Ectodermal cell (in vitro differentiated cells): ENCODE measurements around the gene LIFR. TPM values are rescaled to one million over a fixed set of nuclear protein-coding genes. Genes with fewer than 3 reads are reported as not detected.
"Not testable (repeated sequence)": the region's sequence is repeated elsewhere in the genome, so short reads cannot be mapped to it uniquely, and the experiment has no call there.

Experiments
- H3K27ac ChIP-seq: 2 replicates; pipeline ENCODE4 v1.7.0; 2013; ENCODE audit warnings: mild to moderate bottlenecking, low read depth, low read length; ENCODE audit not compliant: insufficient read depth, poor library complexity, severe bottlenecking
- H3K27me3 ChIP-seq: 2 replicates; pipeline ENCODE4 v1.7.0; 2013; ENCODE audit warnings: mild to moderate bottlenecking, low read length; ENCODE audit not compliant: insufficient read depth, control insufficient read depth, poor library complexity, severe bottlenecking
- H3K36me3 ChIP-seq: one replicate; pipeline ENCODE4 v1.7.0; 2013; ENCODE audit warnings: low read length; ENCODE audit not compliant: control insufficient read depth, insufficient read depth
- H3K4me1 ChIP-seq: one replicate; pipeline ENCODE4 v1.7.0; 2013; ENCODE audit warnings: low read length; ENCODE audit not compliant: control insufficient read depth, insufficient read depth
- H3K4me3 ChIP-seq: 2 replicates; pipeline ENCODE4 v1.7.0; 2013; ENCODE audit warnings: low read depth, low read length, control low read depth; ENCODE audit not compliant: insufficient read depth
- H3K9me3 ChIP-seq: 2 replicates; pipeline ENCODE4 v1.7.0; 2013; ENCODE audit warnings: mild to moderate bottlenecking, low read length, moderate library complexity; ENCODE audit not compliant: control insufficient read depth
- WGBS, 2 experiments: methylation state at CpG; one replicate each; pipeline ENCODE4 v1.1.7; 2013; ENCODE audit warnings: missing lambda C conversion rate in 2 of 2; 5-methylcytosine and 5-hydroxymethylcytosine counted together
- polyA plus RNA-seq, 4 experiments: library from polyadenylated mRNA; stranded (reverse); fragments of 50-300 nt; gene quantifications; one replicate each; pipeline ENCODE4 v1.2.3, GENCODE V29; 2013

LIFR gene, protein sequence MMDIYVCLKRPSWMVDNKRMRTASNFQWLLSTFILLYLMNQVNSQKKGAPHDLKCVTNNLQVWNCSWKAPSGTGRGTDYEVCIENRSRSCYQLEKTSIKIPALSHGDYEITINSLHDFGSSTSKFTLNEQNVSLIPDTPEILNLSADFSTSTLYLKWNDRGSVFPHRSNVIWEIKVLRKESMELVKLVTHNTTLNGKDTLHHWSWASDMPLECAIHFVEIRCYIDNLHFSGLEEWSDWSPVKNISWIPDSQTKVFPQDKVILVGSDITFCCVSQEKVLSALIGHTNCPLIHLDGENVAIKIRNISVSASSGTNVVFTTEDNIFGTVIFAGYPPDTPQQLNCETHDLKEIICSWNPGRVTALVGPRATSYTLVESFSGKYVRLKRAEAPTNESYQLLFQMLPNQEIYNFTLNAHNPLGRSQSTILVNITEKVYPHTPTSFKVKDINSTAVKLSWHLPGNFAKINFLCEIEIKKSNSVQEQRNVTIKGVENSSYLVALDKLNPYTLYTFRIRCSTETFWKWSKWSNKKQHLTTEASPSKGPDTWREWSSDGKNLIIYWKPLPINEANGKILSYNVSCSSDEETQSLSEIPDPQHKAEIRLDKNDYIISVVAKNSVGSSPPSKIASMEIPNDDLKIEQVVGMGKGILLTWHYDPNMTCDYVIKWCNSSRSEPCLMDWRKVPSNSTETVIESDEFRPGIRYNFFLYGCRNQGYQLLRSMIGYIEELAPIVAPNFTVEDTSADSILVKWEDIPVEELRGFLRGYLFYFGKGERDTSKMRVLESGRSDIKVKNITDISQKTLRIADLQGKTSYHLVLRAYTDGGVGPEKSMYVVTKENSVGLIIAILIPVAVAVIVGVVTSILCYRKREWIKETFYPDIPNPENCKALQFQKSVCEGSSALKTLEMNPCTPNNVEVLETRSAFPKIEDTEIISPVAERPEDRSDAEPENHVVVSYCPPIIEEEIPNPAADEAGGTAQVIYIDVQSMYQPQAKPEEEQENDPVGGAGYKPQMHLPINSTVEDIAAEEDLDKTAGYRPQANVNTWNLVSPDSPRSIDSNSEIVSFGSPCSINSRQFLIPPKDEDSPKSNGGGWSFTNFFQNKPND
- 3.0 TPM for polyA plus RNA-seq (2013, experiment 1 of 4)
- polyA plus RNA-seq (2013, experiment 2 of 4) = 3.4 TPM
- polyA plus RNA-seq (2013, experiment 3 of 4) = 5.1 TPM
- 4.3 TPM for polyA plus RNA-seq (2013, experiment 4 of 4)

DNA sequence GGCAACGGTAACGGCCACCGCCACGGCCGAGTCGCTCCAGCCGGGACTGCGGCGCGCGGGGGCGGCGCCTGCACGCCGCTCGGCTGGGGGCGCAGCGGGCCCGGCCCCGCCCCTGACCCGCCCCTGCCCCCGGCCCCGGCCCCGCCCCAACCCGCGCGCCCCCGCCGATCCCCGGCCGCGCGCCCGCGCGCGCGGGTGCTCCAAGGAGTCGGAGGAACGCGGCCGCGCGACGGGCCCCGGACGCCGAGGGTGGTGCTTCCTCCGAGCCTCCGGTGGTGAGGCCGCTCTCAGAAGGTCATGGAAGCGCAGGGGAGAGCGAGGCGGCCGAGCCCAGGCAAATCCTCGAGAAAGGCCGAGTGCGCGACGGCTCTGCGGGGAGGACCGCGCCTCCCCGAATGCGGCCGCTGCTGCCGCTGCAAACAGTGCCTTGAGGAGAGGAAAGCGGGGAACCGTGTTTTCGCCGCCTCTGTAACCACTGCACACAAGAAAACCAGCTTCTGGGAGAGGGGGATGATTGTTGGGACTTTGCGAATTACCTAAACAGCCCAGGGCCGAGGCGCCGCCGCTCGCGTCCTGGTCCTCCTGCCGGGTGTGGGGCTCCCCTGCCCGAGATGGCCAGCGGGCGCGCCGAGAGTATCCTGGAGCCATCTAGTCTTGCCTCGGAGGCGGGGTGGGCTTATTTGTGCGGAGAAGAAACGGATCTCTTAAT is at the start of gene LIFR:
Gene LIFR (minus strand): TSS at position 48 of the 709 bp plus-strand sequence. CDS start 25,999 bp downstream, outside the sequence.
- H3K27me3 ChIP-seq = peaks cover 29% of the 10 kb centered on the region
- H3K9me3 ChIP-seq = no peaks in the 10 kb centered on the region
- H3K36me3 ChIP-seq = no peaks in the 10 kb centered on the region
- 0% methylated on average over 88 of the region's 88 CpGs for WGBS, 2 experiments
- peaks cover 3% of the 10 kb centered on the region for H3K4me1 ChIP-seq
- H3K27ac ChIP-seq = no peak within 1 kb of the TSS
- peak within 1 kb of the TSS; percentile 81 for H3K4me3 ChIP-seq

GRCh38 chr5:38605610-38606009 is 49.2 kb upstream of the LIFR start:
- Histone ChIP-seq H3K4me3 (no peak overlapping the region), H3K4me1 (no peaks in the 10 kb centered on the region), H3K9me3 (no peaks in the 10 kb centered on the region), H3K36me3 (no peaks in the 10 kb centered on the region), H3K27ac (no peak overlapping the region), H3K27me3 (no peaks in the 10 kb centered on the region)
- WGBS, 2 experiments = 93 to 94% methylated on average over 7 of the region's 7 CpGs

GRCh38 chr5:38603691-38604090 is 47.2 kb upstream of the LIFR start:
- 95 to 96% methylated on average over 3 of the region's 3 CpGs for WGBS, 2 experiments
- no peak overlapping the region for H3K4me3 ChIP-seq
- H3K27ac ChIP-seq = no peak overlapping the region
- no peaks in the 10 kb centered on the region for H3K9me3 ChIP-seq
- H3K4me1 ChIP-seq = no peaks in the 10 kb centered on the region
- no peaks in the 10 kb centered on the region for H3K27me3 ChIP-seq
- H3K36me3 ChIP-seq = no peaks in the 10 kb centered on the region

DNA sequence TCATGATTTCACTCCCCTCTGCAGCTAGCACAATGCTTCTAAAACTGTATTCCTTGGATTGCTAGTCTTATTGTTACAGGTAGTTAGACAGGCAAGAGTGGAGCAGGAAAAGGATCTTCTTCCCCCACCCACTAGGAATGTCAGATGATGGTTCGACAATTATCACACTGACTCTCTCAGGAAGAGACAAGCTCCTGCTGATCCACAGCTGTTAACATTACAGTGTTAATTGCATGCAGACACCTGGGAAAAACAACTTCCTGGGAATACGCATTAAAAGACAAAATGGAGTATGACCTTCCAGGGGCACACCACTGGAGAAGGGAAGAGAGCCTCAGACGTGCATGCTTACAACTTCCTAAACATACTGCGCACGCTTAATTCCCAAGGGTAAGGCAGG is 46.2 kb upstream of the LIFR start:
- no peaks in the 10 kb centered on the region for H3K27me3 ChIP-seq
- WGBS, 2 experiments = 88 to 89% methylated on average over 5 of the region's 5 CpGs

GRCh38 chr5:38601863-38602298 is 45.4 kb upstream of the LIFR start:
- H3K36me3 ChIP-seq = no peaks in the 10 kb centered on the region
- 88 to 93% methylated on average over 4 of the region's 4 CpGs for WGBS, 2 experiments
- H3K4me3 ChIP-seq = no peak overlapping the region

More for the DNA sequence above, 46.2 kb upstream of the LIFR start:
- Histone ChIP-seq H3K4me1 (no peaks in the 10 kb centered on the region), H3K36me3 (no peaks in the 10 kb centered on the region), H3K27ac (no peak overlapping the region), H3K4me3 (no peak overlapping the region), H3K9me3 (no peaks in the 10 kb centered on the region)

DNA sequence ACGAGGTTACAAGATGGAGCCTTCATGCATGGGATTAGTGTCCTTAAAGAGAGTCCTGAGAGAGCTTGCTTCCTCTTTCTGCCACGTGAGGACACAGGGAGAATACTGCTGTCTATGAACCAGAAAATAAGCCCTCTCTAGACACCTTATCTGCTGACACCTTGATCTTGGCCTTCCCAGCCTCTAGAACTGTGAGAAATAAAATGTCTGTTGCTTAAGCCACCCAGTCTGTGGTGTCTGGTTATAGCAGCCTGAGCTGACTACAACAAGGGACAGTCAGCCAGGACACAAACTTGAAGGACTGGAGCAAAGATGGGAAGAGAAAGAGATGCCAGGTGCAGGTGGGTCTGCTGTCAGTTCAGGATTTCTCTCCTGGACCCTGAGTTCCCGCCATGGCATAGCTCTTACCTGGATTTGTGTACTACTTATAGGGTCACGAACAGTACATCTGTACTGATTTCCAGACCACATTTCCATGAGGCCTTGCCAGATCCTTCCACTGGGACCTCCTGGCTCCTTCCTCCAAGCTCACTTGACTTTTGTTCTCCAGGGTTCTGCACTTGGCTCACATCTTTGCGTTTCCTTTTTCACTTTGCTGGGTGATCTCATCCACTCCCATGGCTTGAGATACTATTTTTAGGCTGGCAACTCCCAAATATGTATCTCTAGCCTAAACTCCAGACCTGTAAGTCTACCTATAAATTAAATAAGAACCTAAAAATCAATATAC is 44.9 kb upstream of the LIFR start:
- Histone ChIP-seq H3K27ac (no peak overlapping the region), H3K4me3 (no peak overlapping the region), H3K27me3 (no peaks in the 10 kb centered on the region), H3K9me3 (no peaks in the 10 kb centered on the region), H3K36me3 (no peaks in the 10 kb centered on the region), H3K4me1 (peaks cover 9% of the 10 kb centered on the region)
- 93 to 97% methylated on average over 5 of the region's 5 CpGs for WGBS, 2 experiments

More at GRCh38 chr5:38601863-38602298, 45.4 kb upstream of the LIFR start:
- H3K4me1 ChIP-seq = peaks cover 5% of the 10 kb centered on the region
- no peak overlapping the region for H3K27ac ChIP-seq
- no peaks in the 10 kb centered on the region for H3K9me3 ChIP-seq
- no peaks in the 10 kb centered on the region for H3K27me3 ChIP-seq

GRCh38 chr5:38600329-38601045 is 44.0 kb upstream of the LIFR start:
- Histone ChIP-seq H3K27me3 (no peaks in the 10 kb centered on the region), H3K36me3 (no peaks in the 10 kb centered on the region), H3K4me1 (peaks cover 9% of the 10 kb centered on the region), H3K9me3 (no peaks in the 10 kb centered on the region), H3K27ac (no peak overlapping the region), H3K4me3 (no peak overlapping the region)
- 94 to 95% methylated on average over 3 of the region's 3 CpGs for WGBS, 2 experiments

- H3K4me1 ChIP-seq, H3K9me3 ChIP-seq, H3K27ac ChIP-seq, H3K27me3 ChIP-seq, H3K36me3 ChIP-seq, H3K4me3 ChIP-seq: not testable (repeated sequence)
Measured at GRCh38 chr5:38599751-38600150, 43.3 kb upstream of the LIFR start.
